PC-3 (cell line): Measurements from ENCODE around the gene WFS1. TPM values are rescaled to one million over a fixed set of nuclear protein-coding genes. Genes with fewer than 3 reads are reported as not detected.

Source experiments
- ATAC-seq: fragments of 200-7000 bp; cut with Tn5 transposase; 2 replicates; pipeline ENCODE4 v1.9.1; 2020; ENCODE audit warnings: mild to moderate bottlenecking, moderate library complexity
- BruUV-seq: library from RNA; stranded (reverse); fragments of 400-500 nt; replicated peaks from 2 replicates; lab custom pipeline; 2021; lab: Mats Ljungman, UMichigan
- CTCF ChIA-PET: fragments of 300-600 bp; sonication (Branson Sonifier 250); formaldehyde crosslinking; loops from one replicate; lab custom pipeline; 2022; ENCODE audit warnings: antibody characterized with exemption; lab: Charles Lee
- POLR2A ChIA-PET: fragments of 300-600 bp; sonication (Branson Sonifier 250); formaldehyde crosslinking; loops from one replicate; lab custom pipeline; 2022; ENCODE audit warnings: antibody characterized with exemption; ENCODE audit not compliant: unreplicated experiment; lab: Charles Lee
- DNase-seq: peaks from one replicate; pipeline ENCODE4 v3.0.0-alpha.2; 2015
- H2AFZ ChIP-seq: fragments of 300-600 bp; sonication (generic); 2 replicates; pipeline ENCODE4 v1.6.0; 2016; ENCODE audit warnings: antibody characterized with exemption, low read length
- H3F3A ChIP-seq: fragments of 300-600 bp; sonication (generic); one replicate; pipeline ENCODE4 v1.6.0; 2017; ENCODE audit warnings: antibody characterized with exemption, low read length, control low read depth, mild to moderate bottlenecking; ENCODE audit not compliant: unreplicated experiment
- H3K27ac ChIP-seq: fragments of 300-600 bp; sonication (generic); 2 replicates; pipeline ENCODE4 v1.5.1; 2016; ENCODE audit warnings: mild to moderate bottlenecking, low read length
- H3K27me3 ChIP-seq: fragments of 300-600 bp; sonication (generic); 2 replicates; pipeline ENCODE4 v1.6.1; 2016; ENCODE audit warnings: low read length, mixed read lengths
- H3K36me3 ChIP-seq: fragments of 300-600 bp; sonication (generic); 2 replicates; pipeline ENCODE4 v1.6.1; 2016; ENCODE audit warnings: low read depth, mixed run types, low read length, mixed read lengths
- H3K4me1 ChIP-seq: fragments of 300-600 bp; sonication (generic); 2 replicates; pipeline ENCODE4 v1.5.1; 2016; ENCODE audit warnings: low read length; ENCODE audit not compliant: insufficient read depth
- H3K4me2 ChIP-seq: fragments of 300-600 bp; sonication (generic); 2 replicates; pipeline ENCODE4 v1.6.0; 2016; ENCODE audit warnings: low read length
- H3K4me3 ChIP-seq: fragments of 300-600 bp; sonication (generic); 2 replicates; pipeline ENCODE4 v1.5.1; 2016; ENCODE audit warnings: mild to moderate bottlenecking, low read length, mixed read lengths
- H3K79me2 ChIP-seq: fragments of 300-600 bp; sonication (generic); 2 replicates; pipeline ENCODE4 v1.6.1; 2017; ENCODE audit warnings: low read length, mixed read lengths
- H3K9ac ChIP-seq: fragments of 300-600 bp; sonication (generic); 2 replicates; pipeline ENCODE4 v1.6.0; 2016; ENCODE audit warnings: mild to moderate bottlenecking, low read length
- H3K9me2 ChIP-seq: fragments of 300-600 bp; sonication (generic); replicated peaks from 2 replicates; pipeline ENCODE4 v1.6.1; 2016; ENCODE audit warnings: mixed run types, low read length, mixed read lengths
- H3K9me3 ChIP-seq: fragments of 300-600 bp; sonication (generic); 2 replicates; pipeline ENCODE4 v1.6.1; 2016; ENCODE audit warnings: low read length, mixed read lengths
- H4K20me1 ChIP-seq: fragments of 300-600 bp; sonication (generic); 2 replicates; pipeline ENCODE4 v1.6.1; 2016; ENCODE audit warnings: low read length, mixed read lengths
- CTCF ChIP-seq: fragments of 300-600 bp; sonication (generic); conservative IDR thresholded peaks from 2 replicates; pipeline ENCODE4 v1.5.1; 2017; ENCODE audit warnings: antibody characterized with exemption, low read depth, mild to moderate bottlenecking, low read length
- EZH2 ChIP-seq: fragments of 300-600 bp; sonication (generic); IDR thresholded peaks from one replicate; pipeline ENCODE4 v1.6.1; 2017; ENCODE audit warnings: antibody characterized with exemption, mild to moderate bottlenecking, low read length; ENCODE audit not compliant: unreplicated experiment
- EZH2phosphoT487 ChIP-seq: fragments of 300-600 bp; sonication (generic); IDR thresholded peaks from 2 replicates; pipeline ENCODE4 v1.6.1; 2018; ENCODE audit warnings: mild to moderate bottlenecking, antibody characterized with exemption, low read length, borderline replicate concordance
- intact Hi-C: fragments of 100-400 bp; cut with micrococcal nuclease; formaldehyde crosslinking; loops from 2 replicates; pipeline ENCODE4 v1.9.0; 2023
- total RNA-seq: library from RNA; depleted of rRNA; stranded (reverse); fragments of >200 nt; gene quantifications from 2 replicates; pipeline ENCODE4 v1.2.3, GENCODE V29; 2014

Gene WFS1
- total RNA-seq, 1 experiment from 2014 or later: 35.7 TPM

GRCh38 chr4:6350646-6351045 is 81.0 kb downstream of the WFS1 start:
- Histone ChIP-seq H3F3A (no peaks in the 10 kb centered on the region), H3K9ac (no peak overlapping the region), H3K36me3 (no peaks in the 10 kb centered on the region), H3K4me2 (no peak overlapping the region), H3K4me1 (0 out of 2 replicates have a peak, but pooled peaks cover 3% of the 10 kb centered on the region), H3K27ac (no peak overlapping the region), H3K9me3 (no peaks in the 10 kb centered on the region), H3K27me3 (no peaks in the 10 kb centered on the region), H3K79me2 (no peaks in the 10 kb centered on the region), H3K9me2 (no peaks in the 10 kb centered on the region), H4K20me1 (no peaks in the 10 kb centered on the region), H2AFZ (no peak overlapping the region), H3K4me3 (no peak overlapping the region)
- TF ChIP-seq EZH2 (no peak), CTCF (no peak), EZH2phosphoT487 (no peak)
- no TSS peak for BruUV-seq
- DNase-seq (no peak), ATAC-seq (no peak)
- intact Hi-C loops: no loop called here
- CTCF ChIA-PET: no interaction called here
- POLR2A ChIA-PET: no interaction called here

- H3K4me2 ChIP-seq: no peak overlapping the region
- no peak overlapping the region for H3K4me3 ChIP-seq
- H3K4me1 ChIP-seq: 0 out of 2 replicates have a peak, but pooled peaks cover 3% of the 10 kb centered on the region
- H4K20me1 ChIP-seq: no peaks in the 10 kb centered on the region
- POLR2A ChIA-PET: no interaction called here
- H3K36me3 ChIP-seq: no peaks in the 10 kb centered on the region
- CTCF ChIA-PET: no interaction called here
- no peak overlapping the region for H3K27ac ChIP-seq
- H3F3A ChIP-seq: no peaks in the 10 kb centered on the region
- H3K9ac ChIP-seq: no peak overlapping the region
- H2AFZ ChIP-seq: no peak overlapping the region
- no peak for ATAC-seq
- H3K27me3 ChIP-seq: no peaks in the 10 kb centered on the region
- no peaks in the 10 kb centered on the region for H3K79me2 ChIP-seq
- no peaks in the 10 kb centered on the region for H3K9me3 ChIP-seq
- no peaks in the 10 kb centered on the region for H3K9me2 ChIP-seq
- BruUV-seq: no TSS peak
- intact Hi-C loops: no loop called here
- DNase-seq: no peak
- TF ChIP-seq EZH2 (no peak), CTCF (no peak), EZH2phosphoT487 (no peak)
These were observed 81.8 kb downstream of the WFS1 start for GRCh38 chr4:6351246-6352000.

- no peak overlapping the region for H3K4me2 ChIP-seq
- ChIA-PET POLR2A (no interaction called here), CTCF (no interaction called here)
- no peaks in the 10 kb centered on the region for H3K9me2 ChIP-seq
- H3K36me3 ChIP-seq: no peaks in the 10 kb centered on the region
- no TSS peak for BruUV-seq
- no peak overlapping the region for H3K4me3 ChIP-seq
- intact Hi-C loops: no loop called here
- no peaks in the 10 kb centered on the region for H3K9me3 ChIP-seq
- H3F3A ChIP-seq: no peaks in the 10 kb centered on the region
- no peaks in the 10 kb centered on the region for H4K20me1 ChIP-seq
- 0 out of 2 replicates have a peak, but pooled peaks cover 3% of the 10 kb centered on the region for H3K4me1 ChIP-seq
- no peak overlapping the region for H3K27ac ChIP-seq
- ATAC-seq (no peak), DNase-seq (no peak)
- no peak for TF ChIP-seq EZH2
- no peak for TF ChIP-seq EZH2phosphoT487
- no peak for TF ChIP-seq CTCF
- H3K79me2 ChIP-seq: no peaks in the 10 kb centered on the region
- H3K27me3 ChIP-seq: no peaks in the 10 kb centered on the region
- H3K9ac ChIP-seq: no peak overlapping the region
- no peak overlapping the region for H2AFZ ChIP-seq
These were observed 82.5 kb downstream of the WFS1 start for GRCh38 chr4:6352031-6352692.
